RWPE1 (cell line): Measurements from ENCODE around the gene SF3B2.

ENCODE experiments used
- CTCF ChIA-PET: fragments of 350-600 bp; sonication (Branson Sonifier 250); formaldehyde crosslinking; extraction: SDS; loops from one replicate; lab custom pipeline; 2021; lab: Yijun Ruan, JAX
- POLR2A ChIA-PET: fragments of 400-600 bp; formaldehyde crosslinking; extraction: SDS; loops from one replicate; lab custom pipeline; 2020; ENCODE audit warnings: antibody characterized with exemption; ENCODE audit not compliant: low non-redundant PET; lab: Yijun Ruan, JAX
- DNase-seq: peaks from one replicate; pipeline ENCODE4 v3.0.0; 2012; ENCODE audit warnings: low spot score
- H3K27ac ChIP-seq: fragments of 450-650 bp; 2 replicates; pipeline ENCODE4 v1.5.1; 2017
- TF ChIP-seq, protein P1 (sequence below): fragments of 450-650 bp; conservative IDR thresholded peaks from 2 replicates; pipeline ENCODE4 v1.5.1; 2017; ENCODE audit warnings: low read depth, mild to moderate bottlenecking

Gene SF3B2

DNA sequence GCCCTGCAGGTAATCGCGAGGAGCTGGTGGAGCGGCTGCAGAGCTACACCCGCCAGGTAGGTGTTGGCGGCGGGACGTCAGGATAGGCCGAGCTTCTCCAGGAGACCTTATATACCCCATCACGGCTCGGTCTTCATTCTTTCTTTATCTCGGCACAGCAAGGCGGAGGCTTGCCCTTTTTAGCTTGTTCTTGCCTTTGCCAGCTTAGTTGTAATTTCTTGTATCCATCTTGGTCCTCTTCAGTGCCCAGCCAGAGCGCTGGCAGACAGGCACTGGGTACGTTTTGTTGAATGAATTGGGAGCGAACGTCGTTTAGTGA is 459 bp downstream of the SF3B2 start:
- TF ChIP-seq, protein P1, sequence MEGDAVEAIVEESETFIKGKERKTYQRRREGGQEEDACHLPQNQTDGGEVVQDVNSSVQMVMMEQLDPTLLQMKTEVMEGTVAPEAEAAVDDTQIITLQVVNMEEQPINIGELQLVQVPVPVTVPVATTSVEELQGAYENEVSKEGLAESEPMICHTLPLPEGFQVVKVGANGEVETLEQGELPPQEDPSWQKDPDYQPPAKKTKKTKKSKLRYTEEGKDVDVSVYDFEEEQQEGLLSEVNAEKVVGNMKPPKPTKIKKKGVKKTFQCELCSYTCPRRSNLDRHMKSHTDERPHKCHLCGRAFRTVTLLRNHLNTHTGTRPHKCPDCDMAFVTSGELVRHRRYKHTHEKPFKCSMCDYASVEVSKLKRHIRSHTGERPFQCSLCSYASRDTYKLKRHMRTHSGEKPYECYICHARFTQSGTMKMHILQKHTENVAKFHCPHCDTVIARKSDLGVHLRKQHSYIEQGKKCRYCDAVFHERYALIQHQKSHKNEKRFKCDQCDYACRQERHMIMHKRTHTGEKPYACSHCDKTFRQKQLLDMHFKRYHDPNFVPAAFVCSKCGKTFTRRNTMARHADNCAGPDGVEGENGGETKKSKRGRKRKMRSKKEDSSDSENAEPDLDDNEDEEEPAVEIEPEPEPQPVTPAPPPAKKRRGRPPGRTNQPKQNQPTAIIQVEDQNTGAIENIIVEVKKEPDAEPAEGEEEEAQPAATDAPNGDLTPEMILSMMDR: no peak
- DNase-seq: no peak
- CTCF ChIA-PET: interaction anchor here (0.7 to 4.1 kb wide), 3 partner anchors 15 to 159 kb away, joined by 3 to 32 read pairs (median 5); no protein-coding TSS in a partner anchor
- POLR2A ChIA-PET: interaction anchor here (0.8 to 1.1 kb wide), 3 partner anchors 10 to 38 kb away, joined by 4 to 13 read pairs (median 5); no protein-coding TSS in a partner anchor
- H3K27ac ChIP-seq: peak overlapping the region; percentile 92

DNA sequence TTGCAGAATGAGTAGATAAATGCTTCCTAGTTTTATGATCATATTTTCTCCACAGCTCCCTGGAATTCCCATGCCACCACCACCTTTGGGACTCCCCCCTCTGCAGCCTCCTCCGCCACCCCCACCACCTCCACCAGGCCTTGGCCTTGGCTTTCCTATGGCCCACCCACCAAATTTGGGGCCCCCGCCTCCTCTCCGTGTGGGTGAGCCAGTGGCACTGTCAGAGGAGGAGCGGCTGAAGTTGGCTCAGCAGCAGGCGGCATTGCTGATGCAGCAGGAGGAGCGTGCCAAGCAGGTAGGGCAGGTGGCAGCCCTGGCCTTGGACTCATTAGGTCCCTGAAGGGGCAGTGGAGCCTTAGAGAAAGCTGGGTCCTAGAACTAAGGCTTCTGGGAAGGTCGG is 2.9 kb downstream of the SF3B2 start:
- no peak overlapping the region for H3K27ac ChIP-seq
- TF ChIP-seq, protein P1: no peak
- POLR2A ChIA-PET: no interaction called here
- CTCF ChIA-PET: interaction anchor here (0.6 to 4.1 kb wide), 3 partner anchors 13 to 333 kb away, joined by 3 to 32 read pairs (median 3); no protein-coding TSS in a partner anchor
- DNase-seq: no peak

DNA sequence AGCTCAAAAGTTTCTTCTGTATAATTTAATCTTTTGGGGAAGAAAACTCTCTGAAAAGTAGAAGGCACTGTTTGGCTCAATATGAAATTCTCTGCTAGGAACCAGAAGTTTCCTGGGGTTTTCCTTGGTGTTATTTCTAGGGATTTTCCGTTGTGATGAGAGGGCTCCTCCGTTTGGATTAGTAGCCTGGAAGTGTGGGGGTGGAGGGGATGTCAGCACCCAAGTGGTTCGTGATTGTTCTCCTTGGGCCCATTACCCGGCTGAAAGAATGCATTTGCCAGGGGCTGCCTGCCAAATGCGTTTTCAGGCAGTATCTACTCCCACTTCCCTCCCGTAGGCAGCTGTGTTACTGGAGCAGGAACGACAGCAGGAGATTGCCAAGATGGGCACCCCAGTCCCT is 4.3 kb downstream of the SF3B2 start:
- CTCF ChIA-PET: interaction anchor here (0.6 to 0.7 kb wide), 3 partner anchors 11 to 330 kb away, joined by 3 read pairs; no protein-coding TSS in a partner anchor
- H3K27ac ChIP-seq: no peak overlapping the region
- POLR2A ChIA-PET: interaction anchor here (0.7 kb wide), 1 partner anchor 20 kb away, joined by 7 read pairs; no protein-coding TSS in a partner anchor
- no peak for DNase-seq
- TF ChIP-seq, protein P1: no peak

DNA sequence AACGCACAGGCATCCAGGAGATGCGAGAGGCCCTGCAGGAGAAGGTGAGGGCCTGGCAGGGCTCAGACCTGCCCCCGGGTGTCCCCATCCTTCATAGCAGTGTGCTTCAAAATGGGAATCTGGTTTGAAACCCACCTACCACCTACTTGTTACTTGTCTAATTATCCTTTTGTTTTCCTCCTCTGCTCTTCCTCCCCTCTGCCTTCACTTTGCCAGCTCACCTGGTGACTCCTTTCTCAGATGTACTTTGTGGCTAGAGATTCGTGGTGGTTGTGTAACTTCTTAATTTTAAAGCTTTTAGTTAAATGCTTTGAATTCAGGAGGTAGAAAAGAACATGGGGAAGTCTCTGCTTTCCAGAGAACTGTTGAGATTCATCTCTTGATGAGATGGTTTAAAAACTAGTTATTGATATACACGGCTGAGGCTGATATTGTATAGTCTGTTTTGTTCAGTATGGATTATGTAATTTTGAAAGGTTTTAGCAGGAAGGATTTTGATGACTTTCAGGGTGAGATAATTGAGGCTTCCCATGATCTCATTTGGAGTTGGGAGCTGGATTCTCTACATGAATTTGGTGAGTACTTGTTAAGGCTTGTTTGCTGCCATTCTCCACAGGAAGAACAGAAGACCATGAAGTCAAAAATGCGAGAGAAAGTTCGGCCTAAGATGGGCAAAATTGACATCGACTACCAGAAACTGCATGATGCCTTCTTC is 8.0 kb downstream of the SF3B2 start:
- peak overlapping the region; percentile 33 for H3K27ac ChIP-seq
- ChIA-PET POLR2A (no interaction called here), CTCF (no interaction called here)
- DNase-seq: no peak
- TF ChIP-seq, protein P1: no peak

DNA sequence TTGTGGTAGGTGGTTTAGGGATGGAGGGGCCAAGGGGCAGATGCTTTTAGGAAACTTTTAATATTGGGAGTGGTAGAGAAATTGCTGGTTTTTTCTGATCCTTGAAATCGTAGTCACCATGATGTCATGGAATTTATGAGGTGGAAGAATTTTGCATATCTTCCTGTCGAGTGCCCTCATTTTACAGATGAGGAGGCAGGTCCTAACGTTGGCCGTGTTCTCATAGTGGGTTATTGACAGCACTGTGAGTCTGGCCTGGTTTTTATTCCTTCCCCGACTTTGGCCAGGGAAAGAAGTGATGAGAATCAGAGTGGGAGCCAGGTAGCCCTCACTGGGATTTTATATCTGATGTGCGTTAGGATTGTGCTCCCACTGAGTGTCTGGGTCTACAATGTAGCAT is 9.1 kb downstream of the SF3B2 start:
- ChIA-PET POLR2A (no interaction called here), CTCF (no interaction called here)
- H3K27ac ChIP-seq: peak overlapping the region; percentile 23; the same call in 1 of the 2 replicates
- TF ChIP-seq, protein P1: no peak
- DNase-seq: no peak

DNA sequence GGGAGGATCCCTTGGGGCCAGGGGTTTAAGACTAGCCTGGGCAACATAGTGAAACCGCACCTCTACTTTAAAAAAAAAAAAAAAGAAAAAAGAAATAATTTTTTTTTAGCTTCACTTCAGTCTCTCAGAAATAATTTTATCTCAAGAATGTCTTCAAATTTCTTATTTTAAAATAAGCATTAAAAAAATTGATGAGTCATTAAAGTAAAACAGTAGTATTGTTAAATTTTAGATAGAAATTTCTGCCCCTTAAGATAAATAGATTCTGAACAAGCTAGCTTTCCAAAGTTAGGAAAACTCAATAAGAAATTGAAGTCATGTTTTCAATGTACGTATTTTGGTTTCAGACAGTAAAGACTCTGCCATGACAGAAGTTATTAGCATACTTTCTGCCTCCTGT is 10.2 kb downstream of the SF3B2 start:
- no peak for DNase-seq
- ChIA-PET CTCF (no interaction called here), POLR2A (interaction anchor here (0.6 kb wide), 1 partner anchor 10 kb away, joined by 5 read pairs; the partner anchor contains the start of gene SF3B2)
- no peak overlapping the region for H3K27ac ChIP-seq
- TF ChIP-seq, protein P1: no peak
